OCI-LY1 (cell line): Measurements from ENCODE around the gene EFR3B.

Source experiments
- EZH2 ChIP-seq: fragments of 200-600 bp; sonication (generic), shearing (Covaris generic); IDR thresholded peaks from 2 replicates; pipeline ENCODE4 v1.8.0; 2017; ENCODE audit warnings: borderline replicate concordance, mixed run types, mild to moderate bottlenecking, antibody characterized with exemption, low read length, moderate library complexity, mixed read lengths
- TF ChIP-seq, protein P1 (sequence below): fragments of 200-600 bp; sonication (generic), shearing (Covaris generic); IDR thresholded peaks from 2 replicates; pipeline ENCODE4 v1.5.1; 2017; ENCODE audit warnings: mild to moderate bottlenecking, antibody characterized with exemption, low read length, moderate library complexity, mixed read lengths

DNA sequence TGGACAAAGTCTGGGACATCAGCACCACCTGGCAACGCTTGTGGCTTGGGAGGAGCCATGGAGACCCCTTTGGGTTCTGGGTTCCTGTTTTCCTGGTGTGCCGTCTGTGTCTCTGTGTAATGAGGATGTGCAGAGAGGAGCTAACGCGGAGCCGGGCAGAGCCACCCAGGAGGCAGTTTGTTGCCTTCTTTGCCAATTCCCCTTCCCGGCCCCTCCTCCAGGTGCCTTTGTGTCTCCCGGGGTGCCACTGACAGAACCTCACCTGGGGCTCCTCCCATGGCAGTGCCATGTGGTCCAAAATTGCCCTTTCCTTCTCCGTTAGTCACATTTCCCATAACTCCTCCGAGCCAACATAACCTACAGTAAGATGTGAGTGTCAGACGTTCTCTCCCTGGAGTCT, 113.5 kb downstream of the EFR3B start:
- TF ChIP-seq, protein P1, sequence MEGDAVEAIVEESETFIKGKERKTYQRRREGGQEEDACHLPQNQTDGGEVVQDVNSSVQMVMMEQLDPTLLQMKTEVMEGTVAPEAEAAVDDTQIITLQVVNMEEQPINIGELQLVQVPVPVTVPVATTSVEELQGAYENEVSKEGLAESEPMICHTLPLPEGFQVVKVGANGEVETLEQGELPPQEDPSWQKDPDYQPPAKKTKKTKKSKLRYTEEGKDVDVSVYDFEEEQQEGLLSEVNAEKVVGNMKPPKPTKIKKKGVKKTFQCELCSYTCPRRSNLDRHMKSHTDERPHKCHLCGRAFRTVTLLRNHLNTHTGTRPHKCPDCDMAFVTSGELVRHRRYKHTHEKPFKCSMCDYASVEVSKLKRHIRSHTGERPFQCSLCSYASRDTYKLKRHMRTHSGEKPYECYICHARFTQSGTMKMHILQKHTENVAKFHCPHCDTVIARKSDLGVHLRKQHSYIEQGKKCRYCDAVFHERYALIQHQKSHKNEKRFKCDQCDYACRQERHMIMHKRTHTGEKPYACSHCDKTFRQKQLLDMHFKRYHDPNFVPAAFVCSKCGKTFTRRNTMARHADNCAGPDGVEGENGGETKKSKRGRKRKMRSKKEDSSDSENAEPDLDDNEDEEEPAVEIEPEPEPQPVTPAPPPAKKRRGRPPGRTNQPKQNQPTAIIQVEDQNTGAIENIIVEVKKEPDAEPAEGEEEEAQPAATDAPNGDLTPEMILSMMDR = no peak
- TF ChIP-seq EZH2 = no peak
